Measurements from ENCODE around the gene GPR156. TPM values are rescaled to one million over a fixed set of nuclear protein-coding genes. Genes with fewer than 3 reads are reported as not detected.

GPR156 gene
- total and polyA plus RNA-seq, 10 of the 15 experiments (the other 5 are each of a cell fraction or from before 2014, with no cell fraction given), result 0.08 to 0.15 (median 0.11) TPM; not detected in 6

GRCh38 chr3:120289636-120290035 is 4.6 kb upstream of the GPR156 start:
- no peak overlapping the region for H2AFZ ChIP-seq (ENCODE audit: control insufficient read depth, low read depth, low read length)
- BruUV-seq (replicated peaks), result no TSS peak
- intact Hi-C loops (cut with micrococcal nuclease; ENCODE audit: unreplicated experiment) (no loop called here), in situ Hi-C loops (cut with MboI) (no loop called here)
- CTCF ChIA-PET, result no interaction called here
- RAD21 ChIA-PET (ENCODE audit: unreplicated experiment), result no interaction called here
- H3K9me3 ChIP-seq (replicated peaks; ENCODE audit: control insufficient read depth, insufficient read depth, low read length), result peaks cover 2% of the 10 kb centered on the region; the same call in 2 of the 3 replicates
- TF ChIP-seq CREB1 (IDR thresholded peaks at IDR 0.05; ENCODE audit: low read depth) (no peak), EED (IDR thresholded peaks at IDR 0.05; ENCODE audit: low read depth) (no peak), NRF1 (conservative IDR thresholded peaks at IDR 0.05; ENCODE audit: low read depth, low read length) (no peak), CHD1 (IDR thresholded peaks at IDR 0.05; ENCODE audit: low read depth, low read length) (no peak)
- no peak overlapping the region for H3K27ac ChIP-seq (ENCODE audit: control insufficient read depth, insufficient read depth)
- ATAC-seq (no peak), DNase-seq (ENCODE audit: low read depth, low spot score) (no peak), FAIRE-seq (no peak)
- H4K20me1 ChIP-seq (ENCODE audit: control insufficient read depth, insufficient read depth), result no peaks in the 10 kb centered on the region
- H3K4me2 ChIP-seq (ENCODE audit: control insufficient read depth, insufficient read depth), result no peak overlapping the region
- peaks cover 0 to 5% of the 10 kb centered on the region in 2 experiments; a peak in 3 of 4 replicates for H3K27me3 ChIP-seq (replicated peaks in 1 of 2; ENCODE audit: control insufficient read depth in 2 of 2, insufficient read depth in 2 of 2, low read length in 1 of 2)
- no peak overlapping the region for H3K4me3 ChIP-seq
- 84% methylated on average over 10 of the region's 16 CpGs for WGBS (ENCODE audit: insufficient coverage, insufficient replicate concordance, low lambda C conversion rate, missing lambda C conversion rate)
- POLR2A ChIA-PET, result no interaction called here
- SMC1A ChIA-PET (ENCODE audit: uncharacterized antibody, unreplicated experiment), result no interaction called here
- no peaks in the 10 kb centered on the region for H3K36me3 ChIP-seq (ENCODE audit: control insufficient read depth in 2 of 2, insufficient read depth in 2 of 2, low read length in 1 of 2)
- no peaks in the 10 kb centered on the region for H3K79me2 ChIP-seq (ENCODE audit: control insufficient read depth, insufficient read depth, low read length)
- no peak overlapping the region for H3K9ac ChIP-seq (ENCODE audit: control insufficient read depth, insufficient read depth, low read length)
- no peaks in the 10 kb centered on the region for H3K4me1 ChIP-seq (ENCODE audit: control insufficient read depth, insufficient read depth, low read length)

GRCh38 chr3:120286465-120286864 is 1.4 kb upstream of the GPR156 start:
- no peak for TF ChIP-seq HCFC1 (IDR thresholded peaks at IDR 0.05; ENCODE audit: low read length)
- TF ChIP-seq CREB1 (IDR thresholded peaks at IDR 0.05; ENCODE audit: low read depth), result no peak
- TF ChIP-seq TCF3 (IDR thresholded peaks at IDR 0.05; ENCODE audit: borderline replicate concordance, insufficient read depth, low read depth, low read length), result no peak
- ATAC-seq (no peak), DNase-seq (ENCODE audit: low read depth, low spot score) (no peak), FAIRE-seq (no peak)
- Histone ChIP-seq H3K4me1 (ENCODE audit: control insufficient read depth, insufficient read depth, low read length) (no peaks in the 10 kb centered on the region), H4K20me1 (ENCODE audit: control insufficient read depth, insufficient read depth) (no peaks in the 10 kb centered on the region), H3K9ac (ENCODE audit: control insufficient read depth, insufficient read depth, low read length) (no peak overlapping the region), H3K4me3 (no peak overlapping the region), H3K27me3 (replicated peaks in 1 of 2; ENCODE audit: control insufficient read depth in 2 of 2, insufficient read depth in 2 of 2, low read length in 1 of 2) (peaks cover 0 to 8% of the 10 kb centered on the region in 2 experiments; a peak in 3 of 4 replicates), H3K9me3 (replicated peaks; ENCODE audit: control insufficient read depth, insufficient read depth, low read length) (no peaks in the 10 kb centered on the region; the same call in 1 of the 3 replicates), H3K4me2 (ENCODE audit: control insufficient read depth, insufficient read depth) (no peak overlapping the region), H3K79me2 (ENCODE audit: control insufficient read depth, insufficient read depth, low read length) (no peaks in the 10 kb centered on the region), H3K36me3 (ENCODE audit: control insufficient read depth in 2 of 2, insufficient read depth in 2 of 2, low read length in 1 of 2) (no peaks in the 10 kb centered on the region), H3K27ac (ENCODE audit: control insufficient read depth, insufficient read depth) (no peak overlapping the region), H2AFZ (ENCODE audit: control insufficient read depth, low read depth, low read length) (no peak overlapping the region)
- ChIA-PET CTCF (no interaction called here), SMC1A (ENCODE audit: uncharacterized antibody, unreplicated experiment) (no interaction called here), RAD21 (ENCODE audit: unreplicated experiment) (no interaction called here), POLR2A (no interaction called here)
- in situ Hi-C loops (cut with MboI), result no loop called here
- intact Hi-C loops (cut with micrococcal nuclease; ENCODE audit: unreplicated experiment), result no loop called here
- BruUV-seq (replicated peaks), result no TSS peak
- WGBS (ENCODE audit: insufficient coverage, insufficient replicate concordance, low lambda C conversion rate, missing lambda C conversion rate), result 38% methylated on average over 2 of the region's 2 CpGs

All from GM12878 (cell line).